Caco-2 (cell line): ENCODE measurements around the gene IL1RAPL2. TPM values are rescaled to one million over a fixed set of nuclear protein-coding genes. Genes with fewer than 3 reads are reported as not detected.

Experiments
- BruUV-seq: library from RNA; stranded (reverse); fragments of 400-500 nt; replicated peaks from 2 replicates; lab custom pipeline; 2021; lab: Mats Ljungman, UMichigan
- CTCF ChIA-PET: fragments of 300-600 bp; sonication (Branson Sonifier 250); formaldehyde crosslinking; loops from one replicate; lab custom pipeline; 2022; ENCODE audit warnings: antibody characterized with exemption; lab: Charles Lee
- POLR2A ChIA-PET: fragments of 300-600 bp; sonication (Branson Sonifier 250); formaldehyde crosslinking; loops from one replicate; lab custom pipeline; 2022; ENCODE audit warnings: antibody characterized with exemption; lab: Charles Lee
- DNase-seq, 2 experiments: peaks; one replicate each; pipeline versions ENCODE4 v3.0.0 to v3.0.0-alpha.2; 2020 to 2022
- H3K27me3 ChIP-seq: replicated peaks from 2 replicates; pipeline ENCODE4 v1.6.0; 2011; ENCODE audit warnings: low read length; ENCODE audit not compliant: control insufficient read depth, insufficient read depth
- H3K36me3 ChIP-seq: 2 replicates; pipeline ENCODE4 v1.5.1; 2011; ENCODE audit warnings: low read length; ENCODE audit not compliant: control insufficient read depth, insufficient read depth
- H3K4me1 ChIP-seq: fragments of 250-450 bp; sonication (Bioruptor Pico); 2 replicates; pipeline ENCODE4 v1.5.1; 2020; ENCODE audit warnings: mild to moderate bottlenecking
- H3K4me3 ChIP-seq: 2 replicates; pipeline ENCODE4 v1.5.1; 2011; ENCODE audit warnings: low read depth, mild to moderate bottlenecking, control low read depth, low read length
- H3K9me3 ChIP-seq: fragments of 250-450 bp; sonication (Bioruptor Pico); 2 replicates; pipeline ENCODE4 v1.5.1; 2020; ENCODE audit warnings: mild to moderate bottlenecking, moderate library complexity
- H3K27ac Mint-ChIP-seq: one replicate; pipeline ENCODE4 v1.8.0; 2022; ENCODE audit warnings: mixed read lengths; ENCODE audit not compliant: unreplicated experiment
- H3K27me3 Mint-ChIP-seq: one replicate; pipeline ENCODE4 v1.8.0; 2022; ENCODE audit warnings: mixed read lengths; ENCODE audit not compliant: insufficient read depth, unreplicated experiment
- H3K36me3 Mint-ChIP-seq: one replicate; pipeline ENCODE4 v1.8.0; 2022; ENCODE audit warnings: mild to moderate bottlenecking, mixed read lengths; ENCODE audit not compliant: insufficient read depth, unreplicated experiment
- H3K4me1 Mint-ChIP-seq: one replicate; pipeline ENCODE4 v1.8.0; 2022; ENCODE audit warnings: low read depth, mixed read lengths; ENCODE audit not compliant: unreplicated experiment
- H3K4me3 Mint-ChIP-seq: one replicate; pipeline ENCODE4 v1.8.0; 2022; ENCODE audit warnings: mild to moderate bottlenecking, moderate library complexity, mixed read lengths; ENCODE audit not compliant: unreplicated experiment
- H3K9me3 Mint-ChIP-seq: one replicate; pipeline ENCODE4 v1.8.0; 2022; ENCODE audit warnings: mixed read lengths; ENCODE audit not compliant: unreplicated experiment
- intact Hi-C: fragments of 100-400 bp; cut with micrococcal nuclease; formaldehyde crosslinking; loops from one replicate; pipeline ENCODE4 v1.10.0; 2022; ENCODE audit not compliant: unreplicated experiment
- total RNA-seq: library from RNA; stranded (reverse); gene quantifications from 2 replicates; pipeline ENCODE4 v1.2.3, GENCODE V29; 2022
- TF ChIP-seq, protein P1 (sequence below), 2 experiments: fragments of 200-600 bp in 1 of 2; IDR thresholded peaks; 1 replicate in 1 of 2; 2 replicates in 1 of 2; pipeline versions ENCODE4 v1.5.1 to v1.8.0; 2011 to 2022; ENCODE audit warnings: antibody characterized with exemption in 1 of 2, control low read depth in 1 of 2, inconsistent platforms in 1 of 2, low read depth in 1 of 2, low read length in 1 of 2, mild to moderate bottlenecking in 1 of 2, moderate library complexity in 1 of 2; ENCODE audit not compliant: insufficient read depth in 1 of 2, severe bottlenecking in 1 of 2, unreplicated experiment in 1 of 2

IL1RAPL2 gene
- total RNA-seq, 1 experiment from 2014 or later, result not detected

DNA sequence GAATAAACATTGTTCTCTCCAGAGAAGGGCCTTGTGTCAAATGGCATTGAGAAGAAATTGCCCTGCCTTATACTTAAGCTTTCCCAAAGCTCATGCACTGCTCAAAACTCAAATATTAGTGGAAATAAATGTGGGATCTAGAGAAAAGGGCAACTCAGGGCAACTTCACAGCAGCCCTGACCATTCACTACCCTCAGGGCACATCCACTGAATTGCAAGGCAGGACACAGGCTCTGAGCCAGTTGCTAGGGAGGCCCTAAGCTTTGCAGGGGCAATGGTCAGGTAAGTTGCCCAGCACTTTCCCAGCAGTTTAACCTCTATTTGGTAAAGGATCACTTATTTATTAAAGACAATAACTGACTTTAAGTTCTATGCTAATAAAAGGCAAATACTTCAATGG lies 909.8 kb downstream of the IL1RAPL2 start:
- Mint-ChIP-seq H3K36me3 (no peaks in the 10 kb centered on the region), H3K27ac (no peak overlapping the region), H3K4me3 (no peak overlapping the region), H3K4me1 (no peaks in the 10 kb centered on the region), H3K9me3 (no peaks in the 10 kb centered on the region), H3K27me3 (no peaks in the 10 kb centered on the region)
- TF ChIP-seq, protein P1, sequence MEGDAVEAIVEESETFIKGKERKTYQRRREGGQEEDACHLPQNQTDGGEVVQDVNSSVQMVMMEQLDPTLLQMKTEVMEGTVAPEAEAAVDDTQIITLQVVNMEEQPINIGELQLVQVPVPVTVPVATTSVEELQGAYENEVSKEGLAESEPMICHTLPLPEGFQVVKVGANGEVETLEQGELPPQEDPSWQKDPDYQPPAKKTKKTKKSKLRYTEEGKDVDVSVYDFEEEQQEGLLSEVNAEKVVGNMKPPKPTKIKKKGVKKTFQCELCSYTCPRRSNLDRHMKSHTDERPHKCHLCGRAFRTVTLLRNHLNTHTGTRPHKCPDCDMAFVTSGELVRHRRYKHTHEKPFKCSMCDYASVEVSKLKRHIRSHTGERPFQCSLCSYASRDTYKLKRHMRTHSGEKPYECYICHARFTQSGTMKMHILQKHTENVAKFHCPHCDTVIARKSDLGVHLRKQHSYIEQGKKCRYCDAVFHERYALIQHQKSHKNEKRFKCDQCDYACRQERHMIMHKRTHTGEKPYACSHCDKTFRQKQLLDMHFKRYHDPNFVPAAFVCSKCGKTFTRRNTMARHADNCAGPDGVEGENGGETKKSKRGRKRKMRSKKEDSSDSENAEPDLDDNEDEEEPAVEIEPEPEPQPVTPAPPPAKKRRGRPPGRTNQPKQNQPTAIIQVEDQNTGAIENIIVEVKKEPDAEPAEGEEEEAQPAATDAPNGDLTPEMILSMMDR (IDR thresholded peaks at IDR 0.05; ENCODE audit: insufficient read depth in 1 of 2, low read depth in 1 of 2, low read length in 1 of 2, severe bottlenecking in 1 of 2, unreplicated experiment in 1 of 2), result no peak
- Histone ChIP-seq H3K9me3 (no peaks in the 10 kb centered on the region), H3K4me3 (no peak overlapping the region), H3K27me3 (no peaks in the 10 kb centered on the region), H3K36me3 (no peaks in the 10 kb centered on the region), H3K4me1 (no peaks in the 10 kb centered on the region)
- POLR2A ChIA-PET, result no interaction called here
- no TSS peak for BruUV-seq
- CTCF ChIA-PET, result no interaction called here
- intact Hi-C loops, result no loop called here
- DNase-seq, result no peak

DNA sequence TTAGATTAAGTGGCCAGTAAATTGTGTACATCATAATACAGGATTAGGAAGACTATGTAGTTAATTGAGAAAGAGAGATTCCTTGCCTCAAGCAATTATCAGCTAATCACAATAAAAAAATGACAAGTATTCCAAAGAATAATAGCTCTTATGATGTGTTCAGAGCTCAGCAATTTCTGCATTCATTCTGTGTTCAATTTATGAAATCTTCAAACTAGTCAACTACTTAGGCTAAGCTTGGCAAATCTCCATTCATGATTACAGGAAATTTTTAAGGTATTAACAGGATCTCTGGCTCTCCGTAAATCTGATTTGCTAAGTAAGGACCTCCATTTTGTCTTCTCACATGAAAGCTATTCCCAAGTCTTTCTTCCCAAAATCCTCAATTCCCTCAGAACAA lies 911.4 kb downstream of the IL1RAPL2 start:
- Mint-ChIP-seq H3K9me3 (no peaks in the 10 kb centered on the region), H3K27me3 (no peaks in the 10 kb centered on the region), H3K4me3 (no peak overlapping the region), H3K36me3 (no peaks in the 10 kb centered on the region), H3K4me1 (no peaks in the 10 kb centered on the region), H3K27ac (no peak overlapping the region)
- Histone ChIP-seq H3K36me3 (no peaks in the 10 kb centered on the region), H3K9me3 (no peaks in the 10 kb centered on the region), H3K4me3 (no peak overlapping the region), H3K27me3 (no peaks in the 10 kb centered on the region), H3K4me1 (no peaks in the 10 kb centered on the region)
- DNase-seq, result no peak
- TF ChIP-seq, protein P1 (IDR thresholded peaks at IDR 0.05; ENCODE audit: insufficient read depth in 1 of 2, low read depth in 1 of 2, low read length in 1 of 2, severe bottlenecking in 1 of 2, unreplicated experiment in 1 of 2), result no peak
- intact Hi-C loops, result no loop called here
- no TSS peak for BruUV-seq
- ChIA-PET POLR2A (no interaction called here), CTCF (no interaction called here)

DNA sequence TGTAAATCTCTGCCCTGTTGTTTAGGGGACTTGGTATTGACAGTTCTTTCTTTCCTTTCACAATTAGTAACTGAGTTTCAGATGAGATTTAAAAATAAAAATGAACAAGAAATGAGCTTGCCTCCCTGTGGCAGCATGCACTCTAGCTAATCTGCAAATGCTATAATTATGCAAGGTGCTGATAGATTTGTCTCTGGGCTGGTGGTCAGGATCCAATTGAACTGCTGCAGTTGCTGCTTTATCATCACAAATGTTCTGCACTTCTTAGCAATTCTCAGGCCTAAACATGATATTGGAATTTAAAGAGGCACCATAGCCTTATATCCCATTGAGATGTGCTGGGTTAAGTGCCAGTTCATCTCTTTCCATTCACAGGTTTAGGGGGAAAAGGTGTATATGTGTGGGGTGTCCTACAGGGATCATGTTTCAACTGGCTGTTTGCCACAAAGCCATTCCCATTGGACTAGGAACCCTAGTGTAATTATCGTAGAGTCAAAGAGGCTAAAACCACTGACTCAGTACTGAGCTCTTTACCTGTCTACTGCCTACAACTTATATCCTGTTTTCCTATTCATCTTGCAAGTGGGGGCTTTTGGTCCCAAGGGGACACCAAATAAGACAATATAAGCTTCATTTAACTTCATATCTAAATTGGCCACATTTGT lies 914.8 kb downstream of the IL1RAPL2 start:
- H3K4me1 ChIP-seq, result no peaks in the 10 kb centered on the region
- no TSS peak for BruUV-seq
- no peaks in the 10 kb centered on the region for H3K36me3 Mint-ChIP-seq
- no peaks in the 10 kb centered on the region for H3K9me3 ChIP-seq
- CTCF ChIA-PET, result no interaction called here
- H3K36me3 ChIP-seq, result no peaks in the 10 kb centered on the region
- no peaks in the 10 kb centered on the region for H3K27me3 Mint-ChIP-seq
- H3K9me3 Mint-ChIP-seq, result no peaks in the 10 kb centered on the region
- H3K4me3 Mint-ChIP-seq, result no peak overlapping the region
- POLR2A ChIA-PET, result no interaction called here
- no peak for DNase-seq
- no peak overlapping the region for H3K4me3 ChIP-seq
- no peak overlapping the region for H3K27ac Mint-ChIP-seq
- no peaks in the 10 kb centered on the region for H3K4me1 Mint-ChIP-seq
- intact Hi-C loops, result no loop called here
- TF ChIP-seq, protein P1 (IDR thresholded peaks at IDR 0.05; ENCODE audit: insufficient read depth in 1 of 2, low read depth in 1 of 2, low read length in 1 of 2, severe bottlenecking in 1 of 2, unreplicated experiment in 1 of 2), result no peak
- H3K27me3 ChIP-seq, result no peaks in the 10 kb centered on the region
